SKM-1 (cell line): ENCODE data around the gene TM6SF1.
"Not testable (repeated sequence)": the region's sequence is repeated elsewhere in the genome, so short reads cannot be mapped to it uniquely, and the experiment has no call there.

Experiments used
- DNase-seq: peaks from one replicate; lab custom pipeline; 2025; ENCODE audit not compliant: unreplicated experiment; lab: John Stamatoyannopoulos, UW

Gene TM6SF1

DNA sequence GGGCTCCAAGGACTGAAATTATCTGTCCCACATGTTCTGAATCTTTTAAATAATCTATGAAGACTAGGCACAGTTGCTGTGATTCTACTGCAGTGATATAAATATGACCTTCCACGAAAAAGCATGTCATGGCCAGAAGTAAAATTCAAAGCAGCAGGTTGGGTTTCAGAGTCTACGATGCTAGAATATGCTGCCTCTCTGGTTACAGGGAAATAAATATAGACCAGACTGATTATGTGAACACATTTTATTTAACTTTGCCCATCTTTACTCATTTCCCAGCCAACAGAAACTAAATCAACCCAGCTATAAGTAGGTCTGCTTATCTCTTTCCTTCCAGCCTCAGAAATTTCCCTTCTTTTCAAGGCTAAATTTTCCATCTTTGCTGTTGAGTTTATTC lies 19.9 kb upstream of the TM6SF1 start:
- no peak for DNase-seq

DNA sequence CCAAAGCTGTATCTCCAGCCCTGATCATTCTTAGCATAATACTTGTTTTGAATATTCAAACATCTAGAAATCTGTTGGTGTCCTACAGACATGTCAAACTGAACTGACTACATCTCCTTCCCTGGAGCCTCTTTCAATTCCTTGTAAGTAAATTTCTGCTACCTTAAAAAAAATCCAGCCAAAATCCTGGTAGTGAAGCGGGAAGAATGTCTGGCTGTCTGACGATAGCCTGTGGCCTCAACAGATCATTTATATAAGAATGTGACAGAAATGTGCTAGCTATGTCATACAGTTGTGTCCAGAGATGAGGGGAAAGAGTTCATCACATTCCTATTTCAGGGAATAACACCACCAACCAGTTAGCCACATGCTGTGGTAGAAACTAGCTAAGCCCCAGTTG lies 18.6 kb upstream of the TM6SF1 start:
- DNase-seq: no peak

DNA sequence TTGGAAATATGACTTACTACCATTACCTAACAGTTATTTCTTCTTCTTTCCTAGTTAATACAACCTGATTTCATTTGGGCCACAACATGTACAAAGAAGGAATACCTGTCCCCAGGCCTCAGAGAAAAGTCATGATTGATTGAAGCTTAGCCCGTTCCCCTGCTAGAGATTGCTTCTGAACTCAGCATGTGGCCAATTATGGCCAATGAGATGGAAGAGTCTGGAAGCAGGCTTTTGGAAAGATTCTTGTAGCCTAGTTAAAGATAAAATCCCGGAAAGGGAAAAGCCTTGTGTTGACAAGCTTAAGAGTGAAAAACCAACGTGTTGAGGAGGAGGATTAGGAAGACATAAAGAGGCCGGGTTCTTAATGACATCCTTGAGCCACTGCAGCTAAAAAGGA lies 17.0 kb upstream of the TM6SF1 start:
- DNase-seq: no peak

GRCh38 chr15:83091965-83092308 lies 15.5 kb upstream of the TM6SF1 start:
- DNase-seq: not testable (repeated sequence)

DNA sequence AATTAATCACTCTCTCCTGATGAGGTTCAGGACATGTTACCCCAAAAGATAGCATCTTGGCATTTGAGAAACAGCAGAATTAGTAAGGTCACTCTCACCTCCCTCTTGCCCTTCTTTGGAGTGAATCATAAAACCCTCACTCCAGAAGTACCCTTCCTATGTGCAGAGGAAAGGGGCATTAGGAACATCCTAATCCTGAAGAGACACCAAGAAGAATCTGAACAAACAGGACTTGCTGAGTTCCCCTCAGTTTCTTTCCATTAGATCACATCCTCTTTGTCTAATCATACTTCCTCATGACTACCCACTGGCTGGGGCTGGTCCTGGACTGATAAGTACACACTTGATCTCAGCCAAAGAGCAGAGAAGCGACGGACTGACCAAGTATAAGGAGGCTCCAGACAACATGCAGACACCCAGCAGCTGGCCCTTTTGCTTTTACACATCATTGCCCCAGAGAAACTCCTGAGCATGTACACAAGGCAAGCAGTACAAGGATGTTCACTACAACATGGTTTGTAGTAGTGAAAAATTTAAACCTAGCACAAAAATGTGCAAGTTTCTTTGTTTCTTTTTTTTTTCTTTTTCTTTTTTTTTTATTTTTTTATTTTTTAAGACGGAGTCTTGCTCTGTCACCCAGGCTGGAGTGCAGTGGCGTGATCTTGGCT lies 15.0 kb upstream of the TM6SF1 start:
- peak; percentile 74 for DNase-seq

- DNase-seq: no peak
Observed at GRCh38 chr15:83094583-83094982, 12.9 kb upstream of the TM6SF1 start.

- no peak for DNase-seq
Observed at GRCh38 chr15:83098079-83098478, 9.4 kb upstream of the TM6SF1 start.

DNA sequence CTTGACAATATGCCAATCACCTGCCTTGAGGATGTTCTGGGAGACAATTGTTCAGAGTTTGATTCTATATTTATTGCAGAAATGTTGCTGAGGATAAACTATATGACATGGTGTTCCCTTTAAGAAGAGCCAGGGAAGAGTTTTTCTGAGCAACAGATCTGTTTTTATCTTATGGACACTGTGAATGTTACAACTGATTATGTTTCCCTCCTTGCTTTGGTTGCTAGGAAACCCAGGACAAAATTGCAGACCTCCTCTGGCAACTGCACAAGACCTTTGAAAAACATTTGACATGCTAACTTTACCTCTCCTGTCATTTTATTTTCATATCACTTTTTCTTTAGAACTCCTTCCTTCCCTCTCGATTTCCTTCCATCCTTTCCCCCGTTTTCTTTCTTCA lies 8.2 kb upstream of the TM6SF1 start:
- no peak for DNase-seq

GRCh38 chr15:83100097-83100646 lies 7.3 kb upstream of the TM6SF1 start:
- no peak for DNase-seq

DNA sequence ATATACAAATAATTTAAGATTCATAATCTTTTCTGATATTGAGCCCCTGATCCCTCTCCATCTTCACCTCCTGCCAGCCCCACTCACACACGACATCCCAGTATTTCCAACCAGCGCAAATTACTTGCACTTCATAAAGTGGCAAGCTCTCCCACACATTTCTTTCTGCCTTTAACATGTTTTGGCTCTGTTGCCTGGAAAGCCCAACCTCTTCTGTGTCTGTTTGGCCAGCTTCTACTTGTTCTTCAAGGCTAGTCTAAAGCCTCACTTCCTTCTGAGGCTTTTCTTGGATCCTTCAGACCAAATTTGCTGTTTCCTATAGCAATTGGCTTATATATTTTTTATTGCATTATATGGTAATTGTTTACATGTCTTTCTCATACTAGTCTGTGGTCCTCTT lies 5.1 kb upstream of the TM6SF1 start:
- DNase-seq: no peak

DNA sequence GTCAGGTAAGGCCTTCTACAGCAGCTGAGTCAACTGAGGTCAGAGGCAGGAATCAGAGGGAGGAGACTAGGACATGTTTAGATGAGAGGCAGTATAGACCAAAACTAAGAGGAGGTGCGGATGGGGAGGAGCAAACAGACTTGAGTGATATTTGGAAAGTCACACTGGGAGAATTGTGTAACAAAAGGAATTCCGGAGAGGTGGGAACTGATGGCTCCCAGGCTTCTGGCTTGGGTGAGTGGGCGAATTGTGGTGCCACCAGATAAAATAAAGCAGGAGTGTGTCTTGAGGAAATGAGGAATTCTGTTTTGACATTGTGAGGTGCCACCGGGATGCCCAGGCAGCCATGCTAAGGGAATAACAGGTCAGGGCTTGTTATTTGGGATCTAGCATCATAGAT lies 3.3 kb upstream of the TM6SF1 start:
- DNase-seq: no peak

- no peak for DNase-seq
Observed at GRCh38 chr15:83105440-83105839, 2.0 kb upstream of the TM6SF1 start.

DNA sequence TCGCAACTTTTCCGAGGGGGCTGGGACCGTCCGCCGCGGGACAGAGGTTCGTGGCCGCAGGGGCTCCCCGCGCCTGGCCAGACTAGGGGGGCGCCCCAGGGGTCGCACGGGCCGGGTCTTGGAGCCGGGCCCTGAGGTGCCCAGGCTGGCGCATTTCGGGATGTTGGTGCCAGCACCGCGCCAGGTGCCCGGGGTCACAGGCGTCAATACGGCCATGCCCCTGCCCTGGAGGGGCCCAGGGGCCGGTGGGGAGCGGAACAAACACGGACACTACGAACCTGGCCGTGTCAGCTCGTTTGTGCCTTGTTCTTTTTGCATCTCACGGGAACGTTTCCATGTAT lies 366 bp downstream of the TM6SF1 start:
- DNase-seq: no peak

- DNase-seq: peak; percentile 97
Observed at GRCh38 chr15:83108266-83109219, 1.1 kb downstream of the TM6SF1 start.

- DNase-seq: no peak
Observed at GRCh38 chr15:83109532-83109931, 2.1 kb downstream of the TM6SF1 start.

DNA sequence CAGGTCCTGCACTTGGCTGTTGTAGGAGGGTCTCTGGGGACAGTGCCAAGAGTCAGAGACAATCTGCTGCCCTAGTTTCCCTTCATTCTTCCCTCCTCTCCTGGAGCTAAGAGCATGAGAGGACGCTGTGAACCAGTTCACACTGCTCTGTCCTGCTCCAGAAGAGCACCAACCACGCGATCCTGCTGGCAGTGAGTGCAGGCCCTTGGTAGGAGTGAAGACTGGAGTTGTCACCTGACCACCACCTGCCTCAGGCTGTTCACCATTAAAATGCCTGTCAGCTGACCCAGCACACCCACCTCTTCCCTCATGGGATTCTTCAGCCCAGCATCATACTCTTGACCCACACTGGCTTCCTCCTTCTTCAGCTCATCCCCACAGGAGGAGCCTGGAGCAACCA lies 2.9 kb downstream of the TM6SF1 start:
- DNase-seq: no peak

GRCh38 chr15:83111149-83111548 lies 3.7 kb downstream of the TM6SF1 start:
- no peak for DNase-seq

DNA sequence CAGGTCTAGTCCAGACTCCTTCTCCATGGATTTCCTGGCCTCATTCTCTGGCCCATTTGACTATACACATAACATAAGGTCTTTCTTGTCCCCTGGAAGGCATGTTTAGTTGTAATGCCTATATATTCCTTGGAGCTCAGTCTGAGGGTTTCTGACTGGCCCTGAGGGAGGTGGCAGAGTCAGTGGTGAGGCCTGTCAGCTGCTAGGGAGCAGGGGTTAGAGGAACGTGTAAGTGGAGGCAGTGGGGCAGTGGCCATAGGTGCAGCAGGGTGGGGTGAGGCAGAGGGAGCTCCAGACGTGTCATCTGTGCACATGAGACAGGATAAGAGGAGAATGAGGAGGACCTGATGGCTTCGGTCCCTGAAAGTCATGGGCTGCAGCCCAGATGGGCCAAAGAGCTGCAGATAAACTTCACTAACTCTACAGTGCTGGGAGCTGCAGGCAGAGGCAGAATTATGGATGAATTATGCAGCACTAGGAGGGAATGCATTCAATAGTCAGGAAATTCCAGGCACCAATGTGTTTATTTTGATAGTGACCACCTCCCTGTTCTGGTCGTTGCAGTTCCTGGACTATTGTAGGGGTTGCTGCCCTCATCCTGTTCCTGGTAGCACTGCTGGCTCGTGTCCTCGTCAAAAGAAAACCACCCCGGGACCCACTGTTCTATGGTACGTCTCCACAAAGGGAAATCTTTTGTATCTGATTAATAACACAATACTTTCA lies 4.9 kb downstream of the TM6SF1 start:
- DNase-seq: no peak

- DNase-seq: no peak
Observed at GRCh38 chr15:83112956-83113299, 5.5 kb downstream of the TM6SF1 start.

DNA sequence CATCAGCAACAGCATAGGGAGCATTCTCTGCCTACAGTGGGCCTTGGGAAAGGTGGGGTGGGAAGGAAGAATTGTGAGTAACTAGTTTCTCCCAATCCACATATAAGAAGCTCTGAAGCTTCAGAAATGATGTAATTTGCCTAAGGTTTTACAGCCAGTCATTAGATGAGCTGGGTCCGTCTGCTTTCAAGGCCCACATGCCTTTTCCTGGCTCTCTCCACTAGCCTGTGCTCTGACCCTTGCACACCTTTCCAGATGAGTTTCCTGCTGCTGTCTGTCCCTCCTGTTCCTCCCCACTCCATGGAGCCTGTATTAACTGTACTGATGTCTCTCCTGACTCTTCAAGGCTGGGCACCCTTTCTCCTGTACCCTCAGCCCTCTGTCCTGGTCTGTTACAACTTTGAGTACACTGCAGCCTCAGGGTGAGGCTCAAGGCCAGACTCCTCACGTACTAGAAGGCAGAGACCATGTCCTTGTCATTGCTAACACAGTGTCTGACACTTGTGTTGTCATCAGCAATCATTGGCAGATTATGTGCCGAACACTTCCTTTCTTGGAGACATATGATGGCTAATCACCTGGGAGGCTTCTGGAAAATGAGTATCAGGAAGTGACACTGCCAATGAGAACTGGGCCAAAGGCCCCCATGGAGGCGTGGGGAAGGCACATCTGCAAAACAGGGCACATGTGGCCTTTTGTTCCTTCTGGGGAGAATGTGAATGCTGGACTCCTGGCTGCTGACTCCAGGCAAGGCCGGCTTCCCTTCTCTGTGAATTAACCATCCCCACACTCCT lies 6.6 kb downstream of the TM6SF1 start:
- no peak for DNase-seq

DNA sequence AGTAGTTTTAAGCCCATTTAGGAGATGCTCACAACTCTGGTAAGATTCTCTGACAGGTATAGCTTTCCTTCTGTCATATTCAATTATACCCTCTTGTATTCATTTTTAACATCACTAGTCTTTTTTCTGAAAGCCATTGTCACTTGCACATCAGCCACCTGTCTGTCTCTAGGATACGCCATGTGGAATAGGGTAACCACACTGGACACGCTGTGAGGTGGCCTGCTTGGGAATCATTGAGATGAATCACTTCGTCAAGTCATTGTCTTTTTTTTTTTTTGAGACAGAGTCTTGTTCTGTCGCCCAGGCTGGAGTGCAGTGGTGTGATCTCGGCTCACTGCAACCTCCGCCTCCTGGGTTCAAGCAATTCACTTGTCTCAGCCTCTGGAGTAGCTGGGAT lies 7.4 kb downstream of the TM6SF1 start:
- DNase-seq: no peak
